ENCODE data around the gene SLC25A39. TPM values are rescaled to one million over a fixed set of nuclear protein-coding genes. Genes with fewer than 3 reads are reported as not detected.

SLC25A39 gene
- total and polyA plus RNA-seq, 2 donors (not counting 3 experiments of a cell fraction or from before 2014, with no cell fraction given) = 88.5 to 151 TPM

DNA sequence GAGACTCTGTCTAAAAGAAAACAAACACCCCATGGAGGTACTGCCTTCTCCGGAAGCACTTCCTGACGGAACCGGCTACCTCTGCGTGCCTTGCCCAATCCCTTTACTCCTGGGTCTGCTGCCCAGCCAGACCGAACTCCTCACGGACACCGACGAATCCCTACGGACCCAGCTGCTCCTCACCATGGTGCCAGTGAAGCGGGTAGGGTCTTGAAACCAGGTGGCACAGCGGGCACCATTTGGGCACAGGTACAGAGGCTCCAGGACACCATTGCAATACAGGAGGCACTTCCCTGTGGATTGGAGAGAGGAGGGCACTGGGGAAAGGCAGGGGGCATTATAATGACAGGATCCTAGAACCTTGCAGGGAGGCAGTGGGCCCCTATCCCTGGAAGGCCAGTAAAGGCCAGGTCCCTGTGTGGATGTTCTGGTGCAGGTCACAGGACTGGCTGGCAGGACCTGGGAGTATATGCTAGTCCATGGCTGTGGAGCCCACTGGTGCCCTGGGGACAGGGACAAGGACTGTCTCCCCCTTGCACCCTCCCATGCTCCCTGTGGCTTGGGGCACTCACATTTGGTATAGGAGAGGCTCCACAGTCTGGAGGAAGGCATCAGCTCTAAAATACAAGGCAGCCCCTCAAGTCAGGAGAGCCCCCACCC is 2.3 kb downstream of the SLC25A39 start:
- no peak overlapping the region for H3K4me3 ChIP-seq (replicated peaks in 1 of 3; ENCODE audit: insufficient read depth in 1 of 3, low read depth in 1 of 3, low read length in 3 of 3)
- peaks cover 0 to 1% of the 10 kb centered on the region in 2 experiments for H3K27me3 ChIP-seq (ENCODE audit: control insufficient read depth in 2 of 2, insufficient read depth in 2 of 2, low read length in 2 of 2)
- no peak overlapping the region for H2AFZ ChIP-seq (ENCODE audit: low read depth, low read length)
- dilution Hi-C loops (cut with MboI; ENCODE audit: extremely low pct_ligation_motif_present, low sequenced_read_pairs) (no loop called here), intact Hi-C loops (cut with micrococcal nuclease) (no loop called here)
- BruUV-seq (replicated peaks) = no TSS peak
- H4K20me1 ChIP-seq (replicated peaks; ENCODE audit: control insufficient read depth, extremely low read depth, insufficient read depth, low read length) = no peaks in the 10 kb centered on the region
- peaks cover 7% of the 10 kb centered on the region for H3K79me2 ChIP-seq (ENCODE audit: control insufficient read depth, insufficient read depth, low read length)
- H3K36me3 ChIP-seq (ENCODE audit: control insufficient read depth in 2 of 2, extremely low read depth in 1 of 2, insufficient read depth in 2 of 2, low read length in 2 of 2) = peaks cover 3 to 26% of the 10 kb centered on the region in 2 experiments
- ChIA-PET CTCF (interaction anchor here (6.3 kb wide), 1 partner anchor 112 kb away, joined by 27 read pairs; no protein-coding TSS in a partner anchor), POLR2A (interaction anchor here (0.6 kb wide), 1 partner anchor 322 kb away, joined by 4 read pairs; no protein-coding TSS in a partner anchor)
- peaks cover 9% of the 10 kb centered on the region for H3K4me1 ChIP-seq (ENCODE audit: control insufficient read depth, extremely low read depth, insufficient read depth, low read length)
- H3K27ac ChIP-seq (ENCODE audit: insufficient read depth, low read depth, low read length) = no peak overlapping the region
- no peak for FAIRE-seq
- H3K9me1 ChIP-seq (replicated peaks; ENCODE audit: control insufficient read depth, extremely low read depth, insufficient read depth, low read length) = no peaks in the 10 kb centered on the region
- no peak for DNase-seq (ENCODE audit: low read depth, low spot score)
- TF ChIP-seq GATA2 (IDR thresholded peaks at IDR 0.05; ENCODE audit: insufficient read depth, insufficient read length, low read depth, low read length) (no peak), EZH2 (IDR thresholded peaks at IDR 0.05; ENCODE audit: borderline replicate concordance, low read depth, low read length, severe bottlenecking) (no peak), POLR2AphosphoS5 (IDR thresholded peaks at IDR 0.05; ENCODE audit: insufficient read depth, low read depth, low read length) (no peak), FOS (IDR thresholded peaks at IDR 0.05; ENCODE audit: borderline replicate concordance, insufficient read depth, low read length) (no peak), POLR2A (IDR thresholded peaks at IDR 0.05; ENCODE audit: low read depth, low read length) (no peak), JUN (IDR thresholded peaks at IDR 0.05; ENCODE audit: borderline replicate concordance, insufficient read depth, insufficient read length, low read depth) (no peak)
- TF ChIP-seq, protein P1, sequence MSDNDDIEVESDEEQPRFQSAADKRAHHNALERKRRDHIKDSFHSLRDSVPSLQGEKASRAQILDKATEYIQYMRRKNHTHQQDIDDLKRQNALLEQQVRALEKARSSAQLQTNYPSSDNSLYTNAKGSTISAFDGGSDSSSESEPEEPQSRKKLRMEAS (IDR thresholded peaks at IDR 0.05; ENCODE audit: insufficient read depth, insufficient read length) = no peak
- TF ChIP-seq, protein P2, sequence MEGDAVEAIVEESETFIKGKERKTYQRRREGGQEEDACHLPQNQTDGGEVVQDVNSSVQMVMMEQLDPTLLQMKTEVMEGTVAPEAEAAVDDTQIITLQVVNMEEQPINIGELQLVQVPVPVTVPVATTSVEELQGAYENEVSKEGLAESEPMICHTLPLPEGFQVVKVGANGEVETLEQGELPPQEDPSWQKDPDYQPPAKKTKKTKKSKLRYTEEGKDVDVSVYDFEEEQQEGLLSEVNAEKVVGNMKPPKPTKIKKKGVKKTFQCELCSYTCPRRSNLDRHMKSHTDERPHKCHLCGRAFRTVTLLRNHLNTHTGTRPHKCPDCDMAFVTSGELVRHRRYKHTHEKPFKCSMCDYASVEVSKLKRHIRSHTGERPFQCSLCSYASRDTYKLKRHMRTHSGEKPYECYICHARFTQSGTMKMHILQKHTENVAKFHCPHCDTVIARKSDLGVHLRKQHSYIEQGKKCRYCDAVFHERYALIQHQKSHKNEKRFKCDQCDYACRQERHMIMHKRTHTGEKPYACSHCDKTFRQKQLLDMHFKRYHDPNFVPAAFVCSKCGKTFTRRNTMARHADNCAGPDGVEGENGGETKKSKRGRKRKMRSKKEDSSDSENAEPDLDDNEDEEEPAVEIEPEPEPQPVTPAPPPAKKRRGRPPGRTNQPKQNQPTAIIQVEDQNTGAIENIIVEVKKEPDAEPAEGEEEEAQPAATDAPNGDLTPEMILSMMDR (IDR thresholded peaks at IDR 0.05; ENCODE audit: extremely low read depth in 1 of 2, insufficient read depth in 1 of 2, low read depth in 1 of 2, low read length in 2 of 2) = no peak
- no peak overlapping the region for H3K4me2 ChIP-seq (ENCODE audit: insufficient read depth, low read length)
- no peaks in the 10 kb centered on the region for H3K9me3 ChIP-seq (replicated peaks; ENCODE audit: control insufficient read depth, insufficient read depth, low read length)
- H3K9ac ChIP-seq (replicated peaks; ENCODE audit: extremely low read depth, insufficient read depth, low read length) = no peak overlapping the region
